ENCODE results near the gene CHCHD10.

GRCh38 chr22:23755711-23756110, 12.1 kb downstream of the CHCHD10 start:
- TF ChIP-seq POLR2AphosphoS5 (IDR thresholded peaks at IDR 0.05) (no peak), CTCF (IDR thresholded peaks at IDR 0.05 in 8 of 11, conservative IDR thresholded peaks at IDR 0.05 in 3 of 11) (no peak), POLR2A (IDR thresholded peaks at IDR 0.05) (no peak)

All from spleen (tissue), 7 donors.